ENCODE measurements around the gene GPANK1. TPM values are rescaled to one million over a fixed set of nuclear protein-coding genes. Genes with fewer than 3 reads are reported as not detected.
"Not testable (repeated sequence)": the region's sequence is repeated elsewhere in the genome, so short reads cannot be mapped to it uniquely, and the experiment has no call there.

Gene GPANK1
- total and polyA plus RNA-seq, 2 of the 13 experiments (the other 11 are each of a cell fraction or from before 2014, with no cell fraction given) = 15.4 to 22.8 TPM

GRCh38 chr6:31710523-31711219 lies 45.9 kb upstream of the GPANK1 start:
- 47% methylated on average over 5 of the region's 5 CpGs for WGBS (ENCODE audit: low lambda C conversion rate)
- Histone ChIP-seq H3K9ac (ENCODE audit: insufficient read depth, low read depth, low read length) (no peak overlapping the region), H3K36me3 (replicated peaks in 1 of 2; ENCODE audit: control insufficient read depth in 1 of 2, insufficient read depth in 2 of 2, low read length in 2 of 2) (no peaks in the 10 kb centered on the region), H3K4me3 (replicated peaks in 1 of 3; ENCODE audit: insufficient read depth in 1 of 3, low read depth in 2 of 3, low read length in 3 of 3) (no peak overlapping the region), H2AFZ (ENCODE audit: low read length) (no peak overlapping the region), H3K9me3 (ENCODE audit: low read length) (no peaks in the 10 kb centered on the region), H3K27me3 (ENCODE audit: control insufficient read depth in 1 of 2, insufficient read depth in 2 of 2, low read length in 2 of 2) (peaks cover 11 to 48% of the 10 kb centered on the region in 2 experiments; a peak in 4 of 5 replicates), H3K4me2 (ENCODE audit: low read depth, low read length) (no peak overlapping the region), H3K79me2 (ENCODE audit: insufficient read depth, low read length) (no peaks in the 10 kb centered on the region), H3K4me1 (ENCODE audit: insufficient read depth, low read length) (peaks cover 24% of the 10 kb centered on the region), H3K27ac (ENCODE audit: extremely low read length, insufficient read depth, low read length) (no peak overlapping the region), H4K20me1 (ENCODE audit: insufficient read depth, low read length) (no peaks in the 10 kb centered on the region)
- no peak for FAIRE-seq
- ChIA-PET POLR2A (interaction anchor here (0.9 to 5.1 kb wide), 2 partner anchors 8 to 27 kb away, joined by 3 to 31 read pairs; partner anchors contain the start of gene ABHD16A), CTCF (ENCODE audit: low intra/inter-chr PET ratio, low total read pairs) (no interaction called here)
- no peak for ATAC-seq
- TF ChIP-seq ZNF576 (CRISPR knock-in tag; IDR thresholded peaks at IDR 0.05) (0 out of 2 replicates have a peak, but pooled peaks have one; percentile 50), ZNF260 (CRISPR knock-in tag; IDR thresholded peaks at IDR 0.05; ENCODE audit: borderline replicate concordance, low read depth) (no peak), NBN (conservative IDR thresholded peaks at IDR 0.05) (0 out of 2 replicates have a peak, but pooled peaks have one; percentile 32)
- in situ Hi-C loops (cut with HindIII; ENCODE audit: extremely low pct_ligation_motif_present, low pct_unique_long_range_greater_than_20kb) = no loop called here
- no peak for DNase-seq (ENCODE audit: low spot score)
- intact Hi-C loops (cut with micrococcal nuclease; ENCODE audit: unreplicated experiment) = no loop called here
- no TSS peak for BruUV-seq (replicated peaks)

GRCh38 chr6:31709157-31709556 lies 44.4 kb upstream of the GPANK1 start:
- peaks cover 9 to 36% of the 10 kb centered on the region in 2 experiments; a peak in 3 of 5 replicates for H3K27me3 ChIP-seq (ENCODE audit: control insufficient read depth in 1 of 2, insufficient read depth in 2 of 2, low read length in 2 of 2)
- POLR2A ChIA-PET = interaction anchor here (1.1 kb wide), 1 partner anchor 57 kb away, joined by 4 read pairs; no protein-coding TSS in a partner anchor
- H3K36me3 ChIP-seq (replicated peaks in 1 of 2; ENCODE audit: control insufficient read depth in 1 of 2, insufficient read depth in 2 of 2, low read length in 2 of 2); H3K4me2 ChIP-seq (ENCODE audit: low read depth, low read length); H3K79me2 ChIP-seq (ENCODE audit: insufficient read depth, low read length); H4K20me1 ChIP-seq (ENCODE audit: insufficient read depth, low read length); FAIRE-seq; H3K4me3 ChIP-seq (replicated peaks in 1 of 3; ENCODE audit: insufficient read depth in 1 of 3, low read depth in 2 of 3, low read length in 3 of 3); H3K9ac ChIP-seq (ENCODE audit: insufficient read depth, low read depth, low read length); CTCF ChIA-PET (ENCODE audit: low intra/inter-chr PET ratio, low total read pairs); ATAC-seq; in situ Hi-C loops (cut with HindIII; ENCODE audit: extremely low pct_ligation_motif_present, low pct_unique_long_range_greater_than_20kb); H2AFZ ChIP-seq (ENCODE audit: low read length); BruUV-seq (replicated peaks); H3K27ac ChIP-seq (ENCODE audit: extremely low read length, insufficient read depth, low read length); intact Hi-C loops (cut with micrococcal nuclease; ENCODE audit: unreplicated experiment); H3K9me3 ChIP-seq (ENCODE audit: low read length); DNase-seq (ENCODE audit: low spot score): not testable (repeated sequence)
- peak; percentile 71; the same call in 1 of the 2 replicates for TF ChIP-seq ZNF362 (CRISPR knock-in tag; IDR thresholded peaks at IDR 0.05; ENCODE audit: borderline replicate concordance)
- TF ChIP-seq ZNF770 (CRISPR knock-in tag; IDR thresholded peaks at IDR 0.05) = 0 out of 2 replicates have a peak, but pooled peaks have one; percentile 57
- TF ChIP-seq CEBPG (CRISPR knock-in tag; IDR thresholded peaks at IDR 0.05) = peak; percentile 64
- TF ChIP-seq ZNF292 (CRISPR knock-in tag; IDR thresholded peaks at IDR 0.05; ENCODE audit: borderline replicate concordance, low read depth) = 0 out of 2 replicates have a peak, but pooled peaks have one; percentile 32
- peaks cover 21% of the 10 kb centered on the region for H3K4me1 ChIP-seq (ENCODE audit: insufficient read depth, low read length)
- 25% methylated on average over 11 of the region's 11 CpGs for WGBS (ENCODE audit: low lambda C conversion rate)

Data from HepG2 (cell line).